IMR-90 (cell line): Measurements from ENCODE around the gene MAML1. TPM values are rescaled to one million over a fixed set of nuclear protein-coding genes. Genes with fewer than 3 reads are reported as not detected.

Experiments
- ATAC-seq: fragments of 200-7000 bp; cut with Tn5 transposase; 2 replicates; pipeline ENCODE4 v1.9.1; 2020; ENCODE audit warnings: low read depth, mild to moderate bottlenecking, moderate library complexity
- BruUV-seq: library from RNA; stranded (reverse); fragments of 400-500 nt; replicated peaks from 2 replicates; lab custom pipeline; 2021; lab: Mats Ljungman, UMichigan
- CTCF ChIA-PET: fragments of 300-600 bp; formaldehyde crosslinking; extraction: SDS; loops from one replicate; lab custom pipeline; 2021; ENCODE audit warnings: antibody characterized with exemption; lab: Yijun Ruan, JAX
- POLR2A ChIA-PET: fragments of 300-600 bp; sonication (Branson Sonifier 250); formaldehyde crosslinking; loops from one replicate; lab custom pipeline; 2022; ENCODE audit warnings: antibody characterized with exemption; ENCODE audit not compliant: unreplicated experiment; lab: Charles Lee
- DNase-seq: peaks from one replicate; pipeline ENCODE4 v3.0.0; 2013
- H2AFZ ChIP-seq: replicated peaks from 2 replicates; pipeline ENCODE3; 2013; ENCODE audit warnings: low read length, mild to moderate bottlenecking; ENCODE audit not compliant: poor library complexity
- H2AK5ac ChIP-seq: 2 replicates; pipeline ENCODE4 v1.6.1; 2013; ENCODE audit warnings: low read depth, low read length, inconsistent platforms
- H2AK9ac ChIP-seq: replicated peaks from 2 replicates; pipeline ENCODE3; 2013; ENCODE audit warnings: mild to moderate bottlenecking, low read depth, low read length, moderate library complexity; ENCODE audit not compliant: poor library complexity
- H2BK120ac ChIP-seq: 2 replicates; pipeline ENCODE4 v1.6.1; 2013; ENCODE audit warnings: low read depth, low read length, inconsistent platforms
- H2BK15ac ChIP-seq: 3 replicates; pipeline ENCODE4 v1.6.1; 2013; ENCODE audit warnings: low read depth, low read length, inconsistent platforms
- H2BK20ac ChIP-seq: 2 replicates; pipeline ENCODE4 v1.6.1; 2013; ENCODE audit warnings: low read depth, mild to moderate bottlenecking, inconsistent platforms, low read length, moderate library complexity
- H2BK5ac ChIP-seq: 2 replicates; pipeline ENCODE4 v1.6.1; 2013; ENCODE audit warnings: mild to moderate bottlenecking, low read depth, low read length, inconsistent platforms; ENCODE audit not compliant: poor library complexity, severe bottlenecking
- H3K14ac ChIP-seq: replicated peaks from 2 replicates; pipeline ENCODE4 v1.6.1; 2013; ENCODE audit warnings: low read depth, low read length, inconsistent platforms
- H3K18ac ChIP-seq: 2 replicates; pipeline ENCODE4 v1.6.1; 2013; ENCODE audit warnings: low read depth, low read length, control low read depth
- H3K23ac ChIP-seq: 2 replicates; pipeline ENCODE4 v1.6.1; 2013; ENCODE audit warnings: low read depth, low read length, inconsistent platforms
- H3K27ac ChIP-seq: 2 replicates; pipeline ENCODE4 v1.5.1; 2013; ENCODE audit warnings: mild to moderate bottlenecking, control low read depth, low read length; ENCODE audit not compliant: insufficient read depth
- H3K27me3 ChIP-seq: 2 replicates; pipeline ENCODE4 v1.6.1; 2013; ENCODE audit warnings: low read length; ENCODE audit not compliant: control insufficient read depth, insufficient read depth
- H3K36me3 ChIP-seq: 2 replicates; pipeline ENCODE4 v1.6.1; 2013; ENCODE audit warnings: low read length, mixed read lengths; ENCODE audit not compliant: control insufficient read depth, insufficient read depth
- H3K4ac ChIP-seq: 2 replicates; pipeline ENCODE4 v1.6.1; 2013; ENCODE audit warnings: low read depth, low read length, inconsistent platforms
- H3K4me1 ChIP-seq: 2 replicates; pipeline ENCODE4 v1.6.1; 2013; ENCODE audit warnings: low read length, mixed read lengths; ENCODE audit not compliant: control insufficient read depth, insufficient read depth
- H3K4me2 ChIP-seq: 2 replicates; pipeline ENCODE4 v1.6.1; 2013; ENCODE audit warnings: low read depth, mild to moderate bottlenecking, control low read depth, low read length, moderate library complexity
- H3K4me3 ChIP-seq: 2 replicates; pipeline ENCODE4 v1.5.1; 2013; ENCODE audit warnings: low read depth, mild to moderate bottlenecking, control low read depth, low read length, moderate library complexity; ENCODE audit not compliant: insufficient read depth
- H3K56ac ChIP-seq: 2 replicates; pipeline ENCODE4 v1.6.1; 2013; ENCODE audit warnings: low read length, inconsistent platforms; ENCODE audit not compliant: insufficient read depth; ENCODE audit errors: extremely low read depth
- H3K79me1 ChIP-seq, 2 experiments: 2 replicates each; pipeline ENCODE4 v1.6.1; 2013; ENCODE audit warnings: low read length in 2 of 2, inconsistent platforms in 1 of 2, low read depth in 1 of 2
- H3K9ac ChIP-seq: 2 replicates; pipeline ENCODE4 v1.6.1; 2013; ENCODE audit warnings: low read depth, low read length, control low read depth
- H3K9me1 ChIP-seq: 2 replicates; pipeline ENCODE4 v1.6.1; 2013; ENCODE audit warnings: low read length, inconsistent platforms; ENCODE audit not compliant: insufficient read depth
- H3K9me3 ChIP-seq: 2 replicates; pipeline ENCODE4 v1.6.1; 2013; ENCODE audit warnings: low read length; ENCODE audit not compliant: control insufficient read depth, insufficient read depth
- H4K20me1 ChIP-seq: 2 replicates; pipeline ENCODE4 v1.6.1; 2013; ENCODE audit warnings: low read length, inconsistent platforms; ENCODE audit not compliant: insufficient read depth
- H4K5ac ChIP-seq: 2 replicates; pipeline ENCODE4 v1.6.1; 2013; ENCODE audit warnings: mild to moderate bottlenecking, low read depth, low read length, control low read depth
- H4K8ac ChIP-seq, 2 experiments: 2 replicates each; pipeline ENCODE4 v1.6.1; 2013; ENCODE audit warnings: low read depth in 2 of 2, low read length in 2 of 2, control low read depth in 1 of 2, inconsistent platforms in 1 of 2
- H4K91ac ChIP-seq: 2 replicates; pipeline ENCODE4 v1.6.1; 2013; ENCODE audit warnings: low read depth, low read length, inconsistent platforms; ENCODE audit not compliant: insufficient read depth
- BHLHE40 ChIP-seq: fragments of 150-350 bp; IDR thresholded peaks from 2 replicates; pipeline ENCODE4 v1.6.1; 2016; ENCODE audit warnings: mild to moderate bottlenecking, low read depth, low read length
- CEBPB ChIP-seq: IDR thresholded peaks from 2 replicates; pipeline ENCODE4 v1.6.1; 2012; ENCODE audit warnings: low read depth, low read length, improper control_type of control experiment
- CHD1 ChIP-seq: IDR thresholded peaks from 2 replicates; pipeline ENCODE4 v1.6.1; 2012; ENCODE audit warnings: low read depth, low read length, improper control_type of control experiment
- CTCF ChIP-seq: conservative IDR thresholded peaks from 2 replicates; pipeline ENCODE4 v1.5.1; 2012; ENCODE audit warnings: mild to moderate bottlenecking, low read depth, low read length, improper control_type of control experiment
- ELK1 ChIP-seq: fragments of 150-350 bp; IDR thresholded peaks from 2 replicates; pipeline ENCODE4 v1.6.1; 2016; ENCODE audit warnings: low read depth, mild to moderate bottlenecking, low read length, moderate library complexity, borderline replicate concordance
- FOS ChIP-seq: fragments of 150-350 bp; IDR thresholded peaks from 2 replicates; pipeline ENCODE4 v1.6.1; 2016; ENCODE audit warnings: low read depth, low read length
- MAFK ChIP-seq: IDR thresholded peaks from 2 replicates; pipeline ENCODE4 v1.6.1; 2012; ENCODE audit warnings: low read depth, low read length, improper control_type of control experiment
- NFE2L2 ChIP-seq: fragments of 150-350 bp; IDR thresholded peaks from 2 replicates; pipeline ENCODE4 v1.6.1; 2016; ENCODE audit warnings: low read depth, mild to moderate bottlenecking, low read length
- RAD21 ChIP-seq: IDR thresholded peaks from 2 replicates; pipeline ENCODE4 v1.6.1; 2012; ENCODE audit warnings: low read length, improper control_type of control experiment
- RCOR1 ChIP-seq: IDR thresholded peaks from 2 replicates; pipeline ENCODE4 v1.6.1; 2012; ENCODE audit warnings: mild to moderate bottlenecking, low read length, improper control_type of control experiment; ENCODE audit not compliant: insufficient replicate concordance
- SMC3 ChIP-seq: fragments of 150-350 bp; IDR thresholded peaks from 2 replicates; pipeline ENCODE4 v1.6.1; 2016; ENCODE audit warnings: low read depth, mild to moderate bottlenecking, antibody characterized with exemption, low read length, moderate library complexity
- WGBS, 2 experiments: methylation state at CpG; one replicate each; pipeline versions ENCODE4 v1.1.5 to v1.1.7; 2013; ENCODE audit warnings: missing lambda C conversion rate in 2 of 2; ENCODE audit not compliant: insufficient read length in 1 of 2; ENCODE audit errors: extremely low coverage in 2 of 2; 5-methylcytosine and 5-hydroxymethylcytosine counted together
- dilution Hi-C: fragments of 300-500 bp; cut with HindIII; formaldehyde crosslinking; loops from one replicate; pipeline ENCODE4 v1.14.3; 2018; ENCODE audit warnings: low sequenced_read_pairs; ENCODE audit not compliant: unreplicated experiment
- in situ Hi-C: fragments of 300-500 bp; cut with MboI; formaldehyde crosslinking; loops from 3 replicates; pipeline ENCODE4 v1.14.3; 2019; ENCODE audit warnings: low sequenced_read_pairs, inconsistent platforms, mixed read lengths
- intact Hi-C: fragments of 100-400 bp; cut with micrococcal nuclease; formaldehyde crosslinking; loops from 2 replicates; pipeline ENCODE4 v1.10.0; 2022
- polyA plus RNA-seq, 3 experiments: library from polyadenylated mRNA; depleted of rRNA; stranded (reverse); fragments of >200 nt; gene quantifications; 2 replicates each; pipeline ENCODE4 v1.2.3, GENCODE V29; 2012; ENCODE audit warnings: low replicate concordance in 1 of 3
- total RNA-seq: library from RNA; depleted of rRNA; stranded (reverse); fragments of >200 nt; gene quantifications from 2 replicates; pipeline ENCODE4 v1.2.3, GENCODE V29; 2012

Gene MAML1
- total and polyA plus RNA-seq, 2 of the 4 experiments (the other 2 are of a cell fraction) = 4.7 to 10.2 TPM

- peak overlapping the region; percentile 21; the same call in 1 of the 2 replicates for H3K9ac ChIP-seq
Measured at GRCh38 chr5:179731791-179732411, 721 bp upstream of the MAML1 start.

More at GRCh38 chr5:179731791-179732411, 721 bp upstream of the MAML1 start:
- Histone ChIP-seq H3K56ac (0 out of 2 replicates have a peak overlapping the region, but pooled peaks have one; percentile 17), H2BK120ac (no peak overlapping the region), H4K5ac (peak overlapping the region; percentile 42; the same call in 1 of the 2 replicates), H2BK15ac (no peak overlapping the region), H2AK5ac (no peak overlapping the region), H3K9me3 (no peaks in the 10 kb centered on the region), H3K23ac (peak overlapping the region; percentile 39), H4K91ac (no peak overlapping the region), H2BK5ac (peak overlapping the region; percentile 57), H3K14ac (no peak overlapping the region), H2BK20ac (no peak overlapping the region), H3K79me1 (peaks cover 7 to 28% of the 10 kb centered on the region in 2 experiments), H4K8ac (peak overlapping the region; percentile 16 to 22; a peak in 3 of 4 replicates), H3K4me3 (peak overlapping the region; percentile 19; the same call in 1 of the 2 replicates), H3K4ac (peak overlapping the region; percentile 30; the same call in 1 of the 2 replicates), H3K27me3 (no peaks in the 10 kb centered on the region), H3K9me1 (peaks cover 3% of the 10 kb centered on the region; the same call in 1 of the 2 replicates), H2AFZ (no peak overlapping the region), H3K4me1 (peaks cover 9% of the 10 kb centered on the region), H2AK9ac (no peak overlapping the region), H3K27ac (peak overlapping the region; percentile 62), H3K18ac (peak overlapping the region; percentile 53; the same call in 1 of the 2 replicates), H3K36me3 (peaks cover 18% of the 10 kb centered on the region), H4K20me1 (peaks cover 35% of the 10 kb centered on the region), H3K4me2 (peak overlapping the region; percentile 41)
- dilution Hi-C loops (no loop called here), in situ Hi-C loops (no loop called here), intact Hi-C loops (loop anchor here (1.0 to 5.0 kb wide), 4 partner anchors 31 to 87 kb away; partner anchors contain the start of gene CANX)
- no TSS peak for BruUV-seq
- peak; percentile 10 for ATAC-seq
- TF ChIP-seq FOS (0 out of 2 replicates have a peak, but pooled peaks have one; percentile 22), BHLHE40 (no peak), NFE2L2 (no peak), CHD1 (no peak), RAD21 (no peak), SMC3 (no peak), RCOR1 (no peak), CTCF (no peak), MAFK (no peak), ELK1 (no peak), CEBPB (peak; percentile 90)
- DNase-seq = peak; percentile 89
- WGBS, 2 experiments = 67% methylated on average over 3 of the region's 24 CpGs; no CpG with 5 or more reads in 1 of the 2 experiments
- CTCF ChIA-PET = interaction anchor here (0.9 to 1.6 kb wide), 2 partner anchors 31 to 88 kb away, joined by 3 to 6 read pairs; no protein-coding TSS in a partner anchor
- POLR2A ChIA-PET = no interaction called here
